HEK293 (cell line): ENCODE data around the gene SLC35D1.

Source experiments
- CTCF ChIA-PET: fragments of 350-600 bp; formaldehyde crosslinking; extraction: SDS; loops from one replicate; lab custom pipeline; 2021; ENCODE audit warnings: antibody characterized with exemption; lab: Yijun Ruan, JAX
- POLR2A ChIA-PET: fragments of 300-600 bp; formaldehyde crosslinking; extraction: SDS; loops from one replicate; lab custom pipeline; 2020; ENCODE audit warnings: antibody characterized with exemption, inconsistent platforms; lab: Yijun Ruan, JAX
- H3K27ac ChIP-seq: fragments of 200-500 bp; sonication (Bioruptor generic); 2 replicates; pipeline ENCODE4 v1.5.1; 2014; ENCODE audit warnings: low read depth, low read length, control low read depth, inconsistent platforms; ENCODE audit errors: extremely low read depth
- H3K36me3 ChIP-seq, 2 experiments: fragments of 200-500 bp in 1 of 2; sonication (Bioruptor generic) in 1 of 2; 1 replicate in 1 of 2; 2 replicates in 1 of 2; pipeline ENCODE4 v1.5.1; 2014 to 2017; ENCODE audit warnings: inconsistent platforms in 2 of 2, low read length in 2 of 2; ENCODE audit not compliant: control insufficient read depth in 2 of 2, insufficient read depth in 1 of 2
- H3K4me1 ChIP-seq: fragments of 200-500 bp; sonication (Bioruptor generic); 2 replicates; pipeline ENCODE4 v1.5.1; 2014; ENCODE audit warnings: mild to moderate bottlenecking, low read length, inconsistent platforms; ENCODE audit not compliant: control insufficient read depth, insufficient read depth
- H3K4me3 ChIP-seq: 2 replicates; pipeline ENCODE4 v1.5.1; 2011; ENCODE audit warnings: low read depth, mild to moderate bottlenecking, control low read depth, low read length, moderate library complexity
- H3K9me3 ChIP-seq: fragments of 200-500 bp; sonication (Bioruptor generic); 2 replicates; pipeline ENCODE4 v1.5.1; 2014; ENCODE audit warnings: low read depth, low read length, inconsistent platforms; ENCODE audit not compliant: control insufficient read depth, insufficient read depth
- GLI2 ChIP-seq: fragments of 450-650 bp; formaldehyde crosslinking; IDR thresholded peaks from 2 replicates; pipeline ENCODE4; 2017; ENCODE audit warnings: missing biosample characterization, missing genetic modification characterization, low read depth, borderline replicate concordance
- IKZF3 ChIP-seq: fragments of 450-650 bp; IDR thresholded peaks from 2 replicates; pipeline ENCODE4 v1.5.0; 2018; ENCODE audit warnings: missing biosample characterization, mild to moderate bottlenecking, missing genetic modification characterization, moderate library complexity
- RBAK ChIP-seq: fragments of 450-650 bp; formaldehyde crosslinking; IDR thresholded peaks from 2 replicates; pipeline ENCODE4 v1.5.1; 2016; ENCODE audit warnings: missing biosample characterization, missing genetic modification characterization
- SALL2 ChIP-seq: fragments of 450-650 bp; formaldehyde crosslinking; IDR thresholded peaks from 2 replicates; pipeline ENCODE4 v1.5.0; 2017; ENCODE audit warnings: missing biosample characterization, mild to moderate bottlenecking, missing genetic modification characterization, borderline replicate concordance
- ZBTB17 ChIP-seq: fragments of 450-650 bp; formaldehyde crosslinking; IDR thresholded peaks from 2 replicates; pipeline ENCODE4 v1.5.1; 2016; ENCODE audit warnings: missing biosample characterization, missing genetic modification characterization
- ZBTB20 ChIP-seq: fragments of 450-650 bp; formaldehyde crosslinking; IDR thresholded peaks from 2 replicates; pipeline ENCODE4 v1.5.1; 2016; ENCODE audit warnings: missing biosample characterization, missing genetic modification characterization
- ZNF16 ChIP-seq: fragments of 450-650 bp; formaldehyde crosslinking; IDR thresholded peaks from 2 replicates; pipeline ENCODE4 v1.5.1; 2016; ENCODE audit warnings: low read depth, missing biosample characterization, missing genetic modification characterization
- ZNF19 ChIP-seq: fragments of 450-650 bp; formaldehyde crosslinking; IDR thresholded peaks from 2 replicates; pipeline ENCODE4; 2016; ENCODE audit warnings: missing biosample characterization, missing genetic modification characterization, low read depth
- ZNF214 ChIP-seq: fragments of 450-650 bp; formaldehyde crosslinking; IDR thresholded peaks from 2 replicates; pipeline ENCODE4 v1.5.1; 2017; ENCODE audit warnings: missing biosample characterization, mild to moderate bottlenecking, missing genetic modification characterization, borderline replicate concordance
- ZNF341 ChIP-seq: fragments of 450-650 bp; formaldehyde crosslinking; IDR thresholded peaks from 2 replicates; pipeline ENCODE4; 2016; ENCODE audit warnings: low read depth, missing biosample characterization, missing genetic modification characterization
- ZNF37A ChIP-seq: fragments of 450-650 bp; IDR thresholded peaks from 2 replicates; pipeline ENCODE4 v1.5.1; 2018; ENCODE audit warnings: missing biosample characterization, missing genetic modification characterization
- ZNF501 ChIP-seq: fragments of 450-650 bp; formaldehyde crosslinking; IDR thresholded peaks from 2 replicates; pipeline ENCODE4 v1.5.1; 2016; ENCODE audit warnings: missing biosample characterization, missing genetic modification characterization
- ZNF544 ChIP-seq: fragments of 450-650 bp; formaldehyde crosslinking; IDR thresholded peaks from 2 replicates; pipeline ENCODE4 v1.5.0; 2017; ENCODE audit warnings: missing biosample characterization, missing genetic modification characterization
- ZNF596 ChIP-seq: fragments of 450-650 bp; IDR thresholded peaks from 2 replicates; pipeline ENCODE4 v1.5.0; 2018; ENCODE audit warnings: missing biosample characterization, mild to moderate bottlenecking, missing genetic modification characterization, moderate library complexity
- ZNF600 ChIP-seq: fragments of 450-650 bp; formaldehyde crosslinking; IDR thresholded peaks from 2 replicates; pipeline ENCODE4 v1.5.1; 2016; ENCODE audit warnings: missing biosample characterization, missing genetic modification characterization
- ZNF670 ChIP-seq: fragments of 450-650 bp; formaldehyde crosslinking; IDR thresholded peaks from 2 replicates; pipeline ENCODE4 v1.5.1; 2016; ENCODE audit warnings: missing biosample characterization, missing genetic modification characterization, low read depth
- TF ChIP-seq, protein P1 (sequence below): fragments of 450-650 bp; formaldehyde crosslinking; IDR thresholded peaks from 2 replicates; pipeline ENCODE4 v1.5.1; 2016; ENCODE audit warnings: missing biosample characterization, missing genetic modification characterization
- TF ChIP-seq, protein P2 (sequence below): fragments of 450-650 bp; formaldehyde crosslinking; IDR thresholded peaks from 2 replicates; pipeline ENCODE4 v1.5.1; 2016; ENCODE audit warnings: missing biosample characterization, missing genetic modification characterization
- TF ChIP-seq, protein P3 (sequence below): fragments of 450-650 bp; formaldehyde crosslinking; IDR thresholded peaks from 2 replicates; pipeline ENCODE4 v1.5.1; 2016; ENCODE audit warnings: missing biosample characterization, missing genetic modification characterization, low read depth
- TF ChIP-seq, protein P4 (sequence below): fragments of 450-650 bp; formaldehyde crosslinking; IDR thresholded peaks from 2 replicates; pipeline ENCODE4 v1.5.1; 2017; ENCODE audit warnings: missing biosample characterization, missing genetic modification characterization
- TF ChIP-seq, protein P5 (sequence below): fragments of 450-650 bp; formaldehyde crosslinking; IDR thresholded peaks from 2 replicates; pipeline ENCODE4 v1.5.1; 2016; ENCODE audit warnings: missing biosample characterization, missing genetic modification characterization

The SLC35D1 gene

DNA sequence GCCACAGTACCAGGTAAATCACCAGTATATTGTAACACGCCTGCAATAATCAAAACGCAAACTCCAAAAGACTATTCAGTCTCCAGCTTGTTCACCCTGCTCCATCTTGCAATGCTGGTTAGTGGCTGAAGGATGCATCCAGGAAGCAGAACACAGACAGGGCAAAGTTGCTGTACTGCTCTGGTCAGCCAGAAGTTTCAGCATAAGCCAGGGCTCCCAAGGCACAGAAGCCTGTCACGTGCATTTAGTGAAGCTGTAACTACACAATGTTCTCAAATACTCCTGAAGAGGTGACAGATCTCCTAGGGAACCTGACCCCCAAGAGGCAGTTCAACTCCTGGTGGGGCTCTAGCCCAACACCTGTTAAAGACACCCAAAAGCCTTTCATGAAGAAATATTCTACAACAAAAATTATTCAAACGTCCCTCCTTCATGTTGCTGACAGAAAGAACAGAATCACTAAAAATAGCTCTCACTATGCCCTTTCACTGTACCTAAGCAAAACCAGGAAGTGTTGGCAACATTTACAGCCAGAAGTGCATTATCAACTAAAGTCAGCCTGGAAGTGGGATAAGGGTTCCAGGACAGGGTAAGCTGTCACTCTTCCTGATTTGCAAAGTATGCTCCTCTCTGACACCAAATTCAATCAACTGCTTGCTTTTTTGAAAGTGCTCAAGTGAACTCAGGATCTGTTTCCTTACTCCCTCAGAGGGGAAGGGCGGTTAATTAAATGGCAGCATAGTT is 52.1 kb downstream of the SLC35D1 start (continued):
- TF ChIP-seq, protein P1, sequence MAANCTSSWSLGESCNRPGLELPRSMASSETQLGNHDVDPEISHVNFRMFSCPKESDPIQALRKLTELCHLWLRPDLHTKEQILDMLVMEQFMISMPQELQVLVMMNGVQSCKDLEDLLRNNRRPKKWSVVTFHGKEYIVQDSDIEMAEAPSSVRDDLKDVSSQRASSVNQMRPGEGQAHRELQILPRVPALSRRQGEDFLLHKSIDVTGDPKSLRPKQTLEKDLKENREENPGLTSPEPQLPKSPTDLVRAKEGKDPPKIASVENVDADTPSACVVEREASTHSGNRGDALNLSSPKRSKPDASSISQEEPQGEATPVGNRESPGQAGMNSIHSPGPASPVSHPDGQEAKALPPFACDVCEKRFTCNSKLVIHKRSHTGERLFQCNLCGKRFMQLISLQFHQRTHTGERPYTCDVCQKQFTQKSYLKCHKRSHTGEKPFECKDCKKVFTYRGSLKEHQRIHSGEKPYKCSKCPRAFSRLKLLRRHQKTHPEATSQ (tag by site-specific recombination), result no peak
- TF ChIP-seq ZBTB20 (tag by site-specific recombination) (no peak), ZNF341 (tag by site-specific recombination) (no peak), ZNF37A (tag by site-specific recombination) (no peak), IKZF3 (tag by site-specific recombination) (no peak)
- TF ChIP-seq, protein P2, sequence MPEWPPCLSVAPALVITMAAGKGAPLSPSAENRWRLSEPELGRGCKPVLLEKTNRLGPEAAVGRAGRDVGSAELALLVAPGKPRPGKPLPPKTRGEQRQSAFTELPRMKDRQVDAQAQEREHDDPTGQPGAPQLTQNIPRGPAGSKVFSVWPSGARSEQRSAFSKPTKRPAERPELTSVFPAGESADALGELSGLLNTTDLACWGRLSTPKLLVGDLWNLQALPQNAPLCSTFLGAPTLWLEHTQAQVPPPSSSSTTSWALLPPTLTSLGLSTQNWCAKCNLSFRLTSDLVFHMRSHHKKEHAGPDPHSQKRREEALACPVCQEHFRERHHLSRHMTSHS, result no peak

DNA sequence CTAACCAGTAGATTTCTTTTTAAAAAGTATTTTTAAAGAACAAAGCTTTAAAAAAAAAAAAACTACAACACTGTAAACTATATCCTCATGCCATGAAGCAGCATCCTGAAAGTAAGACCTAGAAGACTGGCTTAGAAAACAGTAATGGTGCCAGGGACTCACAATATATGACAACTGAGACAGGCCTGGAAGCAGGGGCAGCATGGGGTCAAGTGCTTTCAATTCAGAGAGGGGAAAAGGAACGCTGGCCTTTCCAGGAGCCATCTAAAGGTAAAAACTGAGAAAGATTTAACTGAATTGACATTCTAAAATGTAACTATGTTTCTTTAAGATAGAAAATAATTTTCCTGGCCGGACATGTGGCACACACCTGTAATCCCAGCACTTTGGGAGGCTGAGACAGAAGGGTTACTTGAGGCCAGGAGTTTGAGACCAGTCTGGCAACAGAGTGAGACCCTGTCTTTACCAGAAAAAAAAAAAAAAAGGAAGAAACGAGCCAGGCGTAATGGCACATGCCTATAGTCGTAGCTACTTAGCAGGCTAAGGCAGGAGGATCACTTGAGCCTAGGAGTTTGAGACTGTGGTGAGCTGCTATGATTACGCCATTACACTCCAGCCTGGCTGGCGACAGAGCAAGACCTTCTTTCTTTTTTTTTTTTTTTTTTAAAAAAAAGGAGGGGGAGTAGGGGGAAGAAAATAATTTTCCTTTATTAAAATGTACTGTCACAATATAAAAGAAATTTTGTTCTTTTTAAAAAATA is 54.1 kb downstream of the SLC35D1 start:
- H3K4me3 ChIP-seq, result no peak overlapping the region
- CTCF ChIA-PET, result interaction anchor here (0.6 to 4.1 kb wide), 3 partner anchors 94 to 214 kb away, joined by 3 to 16 read pairs (median 6); no protein-coding TSS in a partner anchor
- no peaks in the 10 kb centered on the region for H3K9me3 ChIP-seq
- H3K4me1 ChIP-seq, result no peaks in the 10 kb centered on the region
- TF ChIP-seq ZNF544 (tag by site-specific recombination), result no peak
- no peak for TF ChIP-seq ZBTB17
- TF ChIP-seq ZNF16, result no peak
- TF ChIP-seq GLI2 (tag by site-specific recombination), result no peak
- TF ChIP-seq, protein P3, sequence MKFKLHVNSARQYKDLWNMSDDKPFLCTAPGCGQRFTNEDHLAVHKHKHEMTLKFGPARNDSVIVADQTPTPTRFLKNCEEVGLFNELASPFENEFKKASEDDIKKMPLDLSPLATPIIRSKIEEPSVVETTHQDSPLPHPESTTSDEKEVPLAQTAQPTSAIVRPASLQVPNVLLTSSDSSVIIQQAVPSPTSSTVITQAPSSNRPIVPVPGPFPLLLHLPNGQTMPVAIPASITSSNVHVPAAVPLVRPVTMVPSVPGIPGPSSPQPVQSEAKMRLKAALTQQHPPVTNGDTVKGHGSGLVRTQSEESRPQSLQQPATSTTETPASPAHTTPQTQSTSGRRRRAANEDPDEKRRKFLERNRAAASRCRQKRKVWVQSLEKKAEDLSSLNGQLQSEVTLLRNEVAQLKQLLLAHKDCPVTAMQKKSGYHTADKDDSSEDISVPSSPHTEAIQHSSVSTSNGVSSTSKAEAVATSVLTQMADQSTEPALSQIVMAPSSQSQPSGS (tag by site-specific recombination), result no peak
- TF ChIP-seq ZNF501 (tag by site-specific recombination), result no peak
- peaks cover 8 to 74% of the 10 kb centered on the region in 2 experiments for H3K36me3 ChIP-seq
- POLR2A ChIA-PET, result no interaction called here
- H3K27ac ChIP-seq, result no peak overlapping the region

DNA sequence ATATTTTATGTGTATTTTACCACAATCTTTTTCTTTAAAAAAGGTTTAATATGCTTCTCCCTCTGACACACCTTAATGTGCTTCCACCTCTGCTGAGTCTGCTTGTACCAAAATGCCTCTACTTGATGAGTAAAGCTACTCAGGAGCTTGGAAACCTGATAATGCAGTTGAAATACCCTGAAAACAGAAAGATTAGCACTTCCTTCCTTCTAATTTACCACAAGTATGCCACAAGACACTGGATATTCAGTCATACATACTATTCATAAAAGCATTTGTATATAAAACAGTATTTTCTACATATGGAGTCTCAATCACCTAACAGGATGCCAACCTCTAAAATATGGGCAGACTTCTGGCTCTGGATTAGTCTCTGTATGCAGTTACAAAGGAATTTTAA is 55.0 kb downstream of the SLC35D1 start:
- POLR2A ChIA-PET, result no interaction called here
- peaks cover 8 to 67% of the 10 kb centered on the region in 2 experiments for H3K36me3 ChIP-seq
- H3K9me3 ChIP-seq, result no peaks in the 10 kb centered on the region
- CTCF ChIA-PET, result no interaction called here
- no peaks in the 10 kb centered on the region for H3K4me1 ChIP-seq
- H3K27ac ChIP-seq, result no peak overlapping the region
- TF ChIP-seq, protein P4, sequence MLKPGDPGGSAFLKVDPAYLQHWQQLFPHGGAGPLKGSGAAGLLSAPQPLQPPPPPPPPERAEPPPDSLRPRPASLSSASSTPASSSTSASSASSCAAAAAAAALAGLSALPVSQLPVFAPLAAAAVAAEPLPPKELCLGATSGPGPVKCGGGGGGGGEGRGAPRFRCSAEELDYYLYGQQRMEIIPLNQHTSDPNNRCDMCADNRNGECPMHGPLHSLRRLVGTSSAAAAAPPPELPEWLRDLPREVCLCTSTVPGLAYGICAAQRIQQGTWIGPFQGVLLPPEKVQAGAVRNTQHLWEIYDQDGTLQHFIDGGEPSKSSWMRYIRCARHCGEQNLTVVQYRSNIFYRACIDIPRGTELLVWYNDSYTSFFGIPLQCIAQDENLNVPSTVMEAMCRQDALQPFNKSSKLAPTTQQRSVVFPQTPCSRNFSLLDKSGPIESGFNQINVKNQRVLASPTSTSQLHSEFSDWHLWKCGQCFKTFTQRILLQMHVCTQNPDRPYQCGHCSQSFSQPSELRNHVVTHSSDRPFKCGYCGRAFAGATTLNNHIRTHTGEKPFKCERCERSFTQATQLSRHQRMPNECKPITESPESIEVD (tag by site-specific recombination), result no peak
- TF ChIP-seq ZNF19 (tag by site-specific recombination) (no peak), RBAK (tag by site-specific recombination) (no peak), SALL2 (tag by site-specific recombination) (no peak), GLI2 (tag by site-specific recombination) (no peak), ZNF214 (tag by site-specific recombination) (no peak), ZNF596 (no peak), ZNF670 (no peak), ZNF600 (tag by site-specific recombination) (no peak)
- TF ChIP-seq, protein P5, sequence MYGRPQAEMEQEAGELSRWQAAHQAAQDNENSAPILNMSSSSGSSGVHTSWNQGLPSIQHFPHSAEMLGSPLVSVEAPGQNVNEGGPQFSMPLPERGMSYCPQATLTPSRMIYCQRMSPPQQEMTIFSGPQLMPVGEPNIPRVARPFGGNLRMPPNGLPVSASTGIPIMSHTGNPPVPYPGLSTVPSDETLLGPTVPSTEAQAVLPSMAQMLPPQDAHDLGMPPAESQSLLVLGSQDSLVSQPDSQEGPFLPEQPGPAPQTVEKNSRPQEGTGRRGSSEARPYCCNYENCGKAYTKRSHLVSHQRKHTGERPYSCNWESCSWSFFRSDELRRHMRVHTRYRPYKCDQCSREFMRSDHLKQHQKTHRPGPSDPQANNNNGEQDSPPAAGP (tag by site-specific recombination), result no peak
- H3K4me3 ChIP-seq, result no peak overlapping the region
